ENCODE data around the gene CD300C.
"Not testable (repeated sequence)": the region's sequence is repeated elsewhere in the genome, so short reads cannot be mapped to it uniquely, and the experiment has no call there.

CD300C gene

DNA sequence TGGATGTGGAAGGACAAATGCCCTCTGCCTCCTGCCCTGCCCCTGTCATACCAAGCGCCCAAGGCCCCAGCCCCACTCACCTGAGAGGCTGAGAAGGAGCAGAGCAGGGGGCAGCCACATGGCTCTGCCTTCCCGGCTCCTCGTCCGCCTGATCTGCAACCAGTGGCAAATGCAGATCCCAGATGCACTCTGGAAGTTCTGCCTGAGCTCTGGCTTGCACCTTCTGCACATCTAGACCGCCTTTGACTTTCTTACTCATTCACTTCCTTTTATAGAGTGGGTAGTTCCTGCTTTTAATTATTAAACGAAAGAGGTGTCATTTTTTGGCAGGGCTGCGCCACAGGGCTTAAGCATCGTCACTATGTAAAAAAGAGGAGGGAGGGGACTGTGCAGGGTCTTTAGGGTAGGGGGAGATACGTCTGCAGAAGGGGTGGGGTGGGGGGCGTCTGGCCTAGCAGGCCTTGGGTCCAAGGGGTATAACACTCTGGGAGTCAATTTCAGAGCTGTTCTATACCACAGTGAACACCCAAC lies 14.6 kb downstream of the CD300C start, which contains the start of gene CD300LB:
TSS of gene CD300LB (minus strand) at position 245 of the 531 bp plus-strand sequence. CDS start at position 120, 125 bp downstream.
- no peak for DNase-seq (ENCODE audit: low spot score)

DNA sequence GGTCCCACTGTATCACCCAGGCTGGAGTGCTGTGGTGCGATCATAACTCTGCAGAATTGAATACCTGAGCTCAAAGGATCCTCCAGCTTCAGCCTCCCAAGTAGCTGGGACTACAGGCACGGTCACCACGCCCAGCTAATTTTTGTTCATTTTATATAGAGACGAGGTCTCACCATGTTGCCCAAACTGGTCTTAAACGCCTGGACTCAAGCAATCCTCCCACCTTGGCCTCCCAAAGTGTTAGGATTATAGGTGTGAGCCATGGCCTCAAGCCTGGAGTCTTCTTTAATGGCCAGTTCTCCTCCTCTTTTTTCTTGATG lies 15.1 kb downstream of the CD300C start:
- DNase-seq (ENCODE audit: low spot score): no peak

DNA sequence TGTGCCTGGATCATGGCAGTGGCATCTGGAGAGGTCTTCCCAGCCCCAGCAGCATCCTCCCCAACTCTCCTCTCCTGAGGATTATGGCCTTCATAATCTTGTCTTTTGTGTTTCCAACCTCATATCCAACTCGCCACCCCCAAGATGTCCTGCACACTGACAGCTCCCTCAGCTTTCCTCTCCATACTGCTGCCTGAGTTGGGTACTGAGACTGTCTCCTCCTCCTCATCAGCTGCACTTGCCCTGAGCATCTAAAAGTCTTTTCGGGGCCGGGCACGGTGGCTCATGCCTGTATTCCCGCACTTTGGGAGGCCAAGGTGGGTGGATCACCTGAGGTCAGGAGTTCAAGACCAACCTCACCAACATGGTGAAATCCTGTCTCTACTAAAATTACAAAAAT lies 16.7 kb downstream of the CD300C start:
- no peak for DNase-seq (ENCODE audit: low spot score)

DNA sequence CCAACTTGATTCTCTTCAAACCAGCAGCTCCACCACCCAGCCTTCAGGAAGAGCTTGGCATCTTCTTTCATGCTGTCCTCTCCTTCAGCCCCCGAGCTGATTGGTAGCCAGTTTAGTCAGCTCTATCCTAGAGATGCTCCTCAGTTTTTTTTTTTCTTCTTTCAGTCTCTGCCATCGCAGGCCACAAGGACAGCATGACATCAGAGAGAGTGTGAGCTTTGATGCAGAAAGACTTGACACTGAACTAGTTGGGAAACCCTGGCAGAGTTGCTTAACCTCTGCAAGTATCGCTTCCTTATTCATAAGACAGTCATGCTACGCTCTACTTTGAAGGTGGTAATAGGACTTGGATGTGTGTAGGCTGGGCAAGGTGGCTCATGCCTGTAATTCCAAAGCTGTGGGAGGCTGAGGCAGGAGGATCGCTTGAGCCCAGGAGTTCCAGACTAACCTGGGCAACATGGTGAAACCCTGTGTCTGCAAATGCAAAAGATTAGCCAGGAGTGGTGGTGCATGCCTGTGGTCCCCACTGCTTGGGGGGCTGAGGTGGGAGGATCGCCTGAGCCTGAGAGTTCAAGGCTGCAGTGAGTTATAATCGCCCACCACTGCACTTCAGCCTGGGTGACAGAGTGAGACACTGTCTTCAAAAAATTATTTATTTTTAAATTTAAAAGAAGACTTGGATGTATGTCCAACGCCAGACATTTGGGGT lies 17.3 kb downstream of the CD300C start:
- no peak for DNase-seq (ENCODE audit: low spot score)

DNA sequence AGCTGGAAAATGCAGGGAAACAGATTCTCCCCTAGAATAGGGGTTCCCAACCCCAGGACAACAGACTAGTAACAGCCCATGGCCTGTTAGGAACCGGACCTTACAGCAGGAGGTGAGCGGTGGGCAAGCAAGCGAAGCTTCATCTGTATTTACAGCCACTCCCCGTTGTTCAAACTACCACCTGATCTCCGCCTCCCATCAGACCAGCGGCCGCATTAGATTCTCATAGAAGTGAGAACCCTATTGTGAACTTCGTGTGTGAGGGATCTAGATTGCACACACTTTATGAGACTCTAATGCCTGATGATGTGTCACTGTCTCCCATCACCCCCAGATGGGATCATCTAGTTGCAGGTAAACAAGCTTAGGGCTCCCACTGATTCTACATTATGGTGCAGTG lies 18.2 kb downstream of the CD300C start:
- DNase-seq (ENCODE audit: low spot score): no peak

DNA sequence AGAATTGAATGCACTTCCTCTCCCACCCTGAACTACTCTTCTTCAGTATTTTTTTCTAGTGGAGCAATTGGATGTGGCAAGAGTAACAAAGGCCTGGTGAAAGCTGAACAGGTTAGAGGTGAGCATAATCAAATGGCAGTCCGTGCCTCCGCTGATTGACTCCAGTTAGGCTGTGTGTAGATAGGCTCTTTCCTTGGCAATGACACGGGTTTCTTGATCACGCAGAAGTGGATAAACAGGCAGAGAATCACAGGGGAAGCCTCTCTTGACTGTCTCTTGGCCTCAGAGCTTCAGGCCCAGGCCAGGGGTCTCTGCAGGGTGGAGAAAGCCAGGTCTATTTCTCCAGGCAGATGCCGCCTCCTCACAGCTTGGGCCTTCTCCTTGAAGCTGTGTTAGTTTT lies 18.8 kb downstream of the CD300C start:
- DNase-seq (ENCODE audit: low spot score): no peak

DNA sequence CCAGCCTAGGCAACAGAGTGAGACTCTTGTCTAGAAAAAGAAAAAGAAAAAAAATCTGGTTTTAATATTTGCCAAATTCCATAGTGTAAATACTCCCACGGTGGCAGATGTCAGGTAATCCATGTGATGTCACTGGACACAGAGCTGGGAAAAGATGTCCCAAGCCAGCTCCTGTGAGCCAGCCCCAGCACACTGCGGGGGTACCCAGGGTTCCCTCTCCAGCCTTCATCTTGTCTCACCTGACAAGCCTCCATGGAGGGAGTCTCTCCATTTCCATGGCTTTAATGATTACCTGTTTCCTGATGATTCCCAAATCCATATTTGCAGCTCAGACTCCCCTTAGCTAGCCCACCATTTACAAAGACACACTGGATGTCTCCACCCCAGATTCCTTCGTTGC lies 19.2 kb downstream of the CD300C start:
- no peak for DNase-seq (ENCODE audit: low spot score)

DNA sequence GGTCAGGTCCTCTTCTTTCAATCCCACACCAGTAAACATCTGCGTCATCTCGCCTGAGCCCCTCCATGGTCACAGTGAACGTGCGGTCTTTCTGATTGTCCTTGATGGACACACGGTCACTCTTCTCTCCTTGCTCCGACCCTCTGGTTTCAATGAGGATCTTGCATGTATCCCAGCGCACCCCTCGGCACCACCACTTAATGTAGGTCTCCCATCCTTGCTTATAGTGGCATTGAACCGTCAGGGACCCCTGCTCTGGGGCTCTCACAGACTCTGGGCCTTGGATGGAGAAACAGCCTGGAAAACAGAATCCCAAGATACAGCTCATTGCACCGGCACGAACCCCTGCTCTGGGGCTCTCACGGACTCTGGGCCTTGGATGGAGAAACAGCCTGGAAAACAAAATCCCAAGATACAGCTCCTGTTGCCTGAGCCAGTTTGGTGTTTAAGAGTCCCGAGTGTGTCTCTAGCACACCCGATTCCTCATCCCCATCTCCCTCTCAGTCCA lies 20.1 kb downstream of the CD300C start:
- DNase-seq (ENCODE audit: low spot score): no peak

DNA sequence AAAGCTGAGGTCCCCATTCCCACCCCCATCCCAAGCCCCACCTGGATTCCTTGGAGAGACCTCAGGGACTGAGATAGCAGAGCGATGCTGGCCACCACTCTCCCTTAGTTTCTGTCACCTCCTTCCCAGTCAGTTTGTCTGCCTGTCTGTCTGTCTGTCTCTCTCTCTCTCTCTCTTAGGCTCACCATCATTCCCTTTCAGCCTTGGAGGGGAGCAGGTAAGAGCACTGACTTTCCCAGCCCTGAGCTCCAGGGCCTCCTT lies 20.5 kb downstream of the CD300C start:
- DNase-seq (ENCODE audit: low spot score): no peak

DNA sequence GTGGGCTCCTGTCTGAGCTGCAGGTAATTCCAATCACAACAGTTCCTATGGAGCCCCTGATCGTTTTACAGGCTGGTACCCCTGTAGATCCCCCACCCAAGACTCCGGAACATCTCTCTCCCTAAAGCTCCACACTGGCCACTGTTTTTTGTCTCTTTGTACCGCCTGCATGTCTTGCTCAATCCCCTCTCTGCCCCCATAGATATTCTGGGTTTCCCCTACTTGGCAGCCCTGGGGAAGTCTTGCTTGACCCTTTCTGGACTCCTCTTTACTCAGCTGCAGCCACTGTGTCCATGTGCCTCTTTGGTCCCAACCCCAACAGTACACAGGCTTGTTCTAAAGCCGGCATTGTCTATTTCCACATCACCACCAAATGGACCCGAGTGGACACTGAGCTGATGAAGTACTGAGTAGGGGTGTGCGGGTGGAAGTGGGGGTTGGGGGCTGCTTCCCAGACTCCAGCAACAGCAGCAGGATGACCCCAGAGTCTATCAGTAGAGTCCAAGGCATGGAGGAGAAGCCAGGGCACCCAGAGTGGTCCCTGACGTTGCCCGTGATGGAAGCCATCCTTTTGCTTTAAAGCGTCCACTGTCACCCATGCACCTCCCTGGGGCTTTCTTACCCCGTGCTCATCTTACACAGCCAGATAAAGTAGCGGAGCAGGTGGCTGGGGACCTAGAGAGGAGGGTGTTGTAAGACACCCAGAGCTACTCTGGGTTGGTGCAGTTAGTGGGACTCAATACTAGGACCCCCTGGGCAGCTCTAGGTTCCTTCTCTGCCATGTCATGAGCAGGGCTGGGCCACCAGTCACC lies 21.1 kb downstream of the CD300C start:
- no peak for DNase-seq (ENCODE audit: low spot score)

DNA sequence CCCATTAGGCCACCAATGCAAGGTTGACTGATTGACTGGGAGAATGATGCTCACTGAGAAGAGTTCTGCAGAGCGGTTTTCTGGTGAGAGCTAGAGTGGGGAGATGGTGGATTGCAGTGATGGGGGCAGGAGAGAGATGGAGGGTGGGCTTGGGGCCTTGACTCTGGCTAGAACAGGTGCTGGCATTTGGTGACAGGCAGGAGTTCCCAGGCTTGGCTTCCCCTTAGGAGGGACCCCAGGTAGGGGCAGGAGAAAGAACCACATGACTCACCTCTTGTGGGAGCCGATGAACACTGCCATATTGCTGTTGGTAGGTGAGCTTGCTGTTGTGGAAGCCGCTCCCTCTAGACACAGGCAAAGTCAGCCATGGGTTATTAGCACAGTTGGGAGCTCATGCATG lies 22.6 kb downstream of the CD300C start:
- no peak for DNase-seq (ENCODE audit: low spot score)

DNA sequence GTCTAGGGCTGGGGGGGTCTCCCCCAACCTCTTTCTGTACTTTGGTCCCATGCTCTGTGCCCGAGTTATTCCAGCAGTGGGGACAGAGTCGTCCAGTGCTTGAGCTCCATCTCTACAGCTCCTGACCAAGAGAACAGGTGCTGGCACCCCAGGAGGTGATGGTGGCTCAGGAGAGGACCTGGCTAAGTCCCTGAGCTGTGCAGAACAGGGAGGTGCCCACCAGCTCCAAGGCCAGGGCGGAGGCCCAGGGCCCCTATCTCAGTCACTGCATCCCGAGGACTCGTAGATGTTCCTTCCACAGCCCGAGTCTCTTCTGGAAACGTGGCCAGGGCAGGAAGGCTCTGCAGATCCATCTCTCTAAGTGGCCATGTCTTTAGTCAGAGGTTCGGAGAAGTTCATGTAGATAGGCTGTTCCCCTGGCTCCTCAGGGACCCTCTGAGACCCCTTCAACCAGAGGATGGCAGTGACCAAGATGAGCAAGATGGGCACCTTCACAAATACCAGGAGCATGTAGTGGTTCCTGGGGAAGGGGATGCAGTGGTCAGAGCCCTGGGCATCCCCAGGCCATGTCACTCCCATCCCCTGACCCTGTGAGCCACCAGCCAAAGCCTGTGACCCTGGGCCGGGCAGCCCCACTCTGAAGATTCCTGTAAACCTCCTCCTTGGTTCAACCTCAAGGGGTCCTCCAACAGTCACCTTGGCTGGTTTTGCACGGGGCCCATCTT lies 23.4 kb downstream of the CD300C start:
- DNase-seq (ENCODE audit: low spot score): no peak

DNA sequence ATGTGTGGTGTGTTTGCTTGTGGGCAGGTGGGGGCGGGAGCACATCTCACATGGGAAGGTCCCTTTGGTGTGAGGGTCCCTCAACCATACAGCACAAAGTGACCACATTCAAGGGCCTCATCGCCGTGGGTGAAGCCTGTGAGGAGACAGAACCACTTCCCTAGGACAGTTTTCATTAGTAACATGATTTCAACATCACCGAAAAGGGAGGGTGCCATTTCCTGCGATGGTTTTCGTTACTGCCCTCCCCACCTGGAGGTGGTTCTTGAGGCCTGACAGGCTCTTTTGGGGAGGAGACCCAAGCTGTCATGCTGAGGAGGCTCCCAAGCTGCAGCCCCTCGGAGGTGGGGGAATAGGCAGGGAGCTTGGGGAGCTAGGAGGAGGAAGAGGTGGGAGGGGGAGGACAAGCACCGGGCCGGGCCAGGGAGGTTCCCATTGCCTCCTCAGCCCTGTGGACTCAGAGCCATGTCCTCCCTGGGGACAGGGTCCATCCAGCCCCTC lies 24.2 kb downstream of the CD300C start:
- no peak for DNase-seq (ENCODE audit: low spot score)

DNA sequence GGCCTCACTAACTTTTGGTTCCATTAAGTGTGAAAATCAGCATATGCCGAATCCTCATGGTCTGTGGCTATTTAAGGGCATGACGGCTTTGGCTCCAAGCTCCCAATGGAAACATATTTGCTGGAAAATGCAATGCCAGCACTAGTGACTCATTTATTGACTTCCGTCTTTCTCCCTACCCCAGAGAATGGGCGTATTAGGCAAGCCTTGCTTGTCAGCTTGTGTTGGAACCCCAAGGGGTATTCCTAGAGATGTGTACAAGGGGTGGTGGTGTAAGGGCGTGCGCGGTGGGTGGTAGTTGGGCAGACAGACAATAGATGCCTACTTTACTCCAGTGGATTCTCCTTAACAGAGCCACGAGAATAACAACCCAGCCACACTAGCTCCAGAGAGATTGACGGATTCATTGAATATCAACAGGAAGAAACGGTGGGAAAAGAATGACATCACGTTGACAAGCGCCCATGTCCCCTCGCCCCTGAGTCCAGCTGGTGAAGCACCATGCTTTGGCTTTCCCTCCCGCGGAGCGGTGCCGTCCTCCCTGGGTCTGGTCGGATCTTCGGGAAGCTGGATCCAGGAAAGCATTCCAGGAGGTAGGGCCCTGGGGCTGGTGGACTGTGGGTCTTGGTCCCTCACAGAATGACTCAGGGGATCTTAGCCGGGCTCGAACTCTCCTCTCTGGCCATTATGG lies 25.0 kb downstream of the CD300C start:
- no peak for DNase-seq (ENCODE audit: low spot score)

DNA sequence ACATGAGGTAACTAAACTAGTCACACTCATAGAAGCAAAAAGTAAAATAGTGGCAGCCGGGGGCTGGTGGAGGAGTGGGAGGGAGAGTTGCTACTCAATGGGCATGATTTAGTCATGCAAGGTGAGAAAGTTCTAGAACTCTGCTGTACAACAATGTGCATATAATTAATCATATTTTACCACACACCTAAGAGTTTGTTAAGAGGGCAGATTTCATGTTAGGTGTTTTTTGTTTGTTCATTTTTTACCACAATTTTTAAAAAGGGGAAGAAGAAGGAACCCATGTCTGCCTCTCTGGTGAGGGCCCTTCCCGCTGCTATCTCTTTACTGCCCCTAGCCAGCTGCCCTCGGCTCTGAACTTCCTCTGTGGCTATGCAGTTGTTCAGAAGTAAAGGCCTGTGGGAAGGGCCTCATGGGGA lies 25.9 kb downstream of the CD300C start:
- DNase-seq (ENCODE audit: low spot score): no peak

DNA sequence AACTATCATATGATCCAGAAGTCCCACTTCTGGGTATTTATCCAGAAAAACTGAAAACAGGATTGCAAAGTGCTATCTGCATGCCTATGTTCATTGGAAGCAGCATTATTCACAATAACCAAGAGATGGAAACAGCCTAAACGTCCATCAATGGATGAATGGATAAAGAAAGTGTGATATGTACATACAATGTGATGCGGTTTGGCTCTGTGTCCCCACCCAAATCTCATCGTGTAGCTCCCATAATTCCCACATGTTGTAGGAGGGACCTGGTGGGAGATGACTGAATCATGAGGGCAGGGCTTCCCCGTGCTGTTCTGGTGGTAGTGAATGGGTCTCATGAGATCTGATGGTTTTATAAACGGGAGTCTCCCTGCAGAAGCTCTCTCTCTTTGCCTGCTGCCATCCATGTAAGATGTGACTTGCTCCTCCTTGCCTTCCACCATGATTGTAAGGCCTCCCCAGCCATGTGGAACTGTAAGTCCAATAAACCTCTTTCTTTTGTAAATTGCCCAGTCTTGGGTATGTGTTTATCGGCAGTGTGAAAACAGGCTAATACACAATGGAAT lies 27.4 kb downstream of the CD300C start:
- not testable (repeated sequence) for DNase-seq (ENCODE audit: low spot score)

DNA sequence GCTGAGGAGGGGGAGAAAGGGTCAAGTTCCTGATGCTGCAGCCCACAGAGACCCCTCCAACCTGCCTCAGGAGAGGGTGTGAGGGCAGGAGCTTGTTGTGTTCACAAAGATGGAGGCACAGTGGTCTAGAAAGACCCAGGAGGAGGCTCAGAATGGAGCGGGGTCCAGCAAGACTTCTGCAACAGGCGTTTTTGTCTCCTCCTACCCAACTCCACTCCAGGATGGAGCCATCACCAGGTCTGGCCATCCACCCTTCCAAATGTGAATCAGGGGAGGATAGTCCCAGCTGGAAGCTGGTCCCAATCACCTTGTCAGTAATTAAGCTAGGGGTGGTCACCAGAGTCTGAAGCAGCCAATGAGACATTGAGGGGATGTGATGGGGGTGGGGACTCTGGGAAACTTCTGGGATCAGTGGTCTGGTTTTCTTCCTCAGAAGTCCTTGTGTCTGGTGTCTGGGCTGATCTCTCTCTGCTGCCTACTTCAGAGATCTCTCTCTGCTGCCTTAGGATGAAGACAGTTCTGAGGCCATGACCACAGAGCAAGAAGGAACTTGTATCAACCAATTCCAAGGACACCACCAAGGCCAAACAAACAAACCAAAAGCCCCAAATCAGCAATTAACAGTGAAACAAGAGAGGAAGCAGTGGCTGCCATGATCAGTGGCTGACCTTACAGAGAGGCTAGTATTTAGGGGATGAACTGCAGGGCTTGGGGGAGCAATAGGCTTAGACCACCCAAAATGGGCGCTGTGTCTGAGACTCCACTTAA lies 29.2 kb downstream of the CD300C start:
- no peak for DNase-seq (ENCODE audit: low spot score)

DNA sequence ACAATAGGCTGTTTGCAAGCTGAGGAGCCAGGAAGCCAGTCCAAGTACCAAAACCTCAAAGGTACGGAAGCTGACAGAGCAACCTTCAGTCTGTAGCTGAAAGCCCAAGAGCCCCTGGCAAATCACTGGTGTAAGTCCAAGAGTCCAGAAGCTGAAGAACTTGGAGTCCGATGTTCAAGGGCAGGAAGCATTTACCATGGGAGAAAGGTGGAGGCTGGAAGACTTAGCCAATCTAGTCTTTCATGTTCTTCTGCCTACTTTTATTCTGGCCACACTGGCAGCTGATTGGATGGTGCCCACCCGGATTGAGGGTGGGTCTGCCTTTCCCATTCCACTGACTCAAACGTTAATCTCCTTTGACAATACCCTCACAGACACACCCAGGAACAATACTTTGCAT lies 30.0 kb downstream of the CD300C start:
- no peak for DNase-seq (ENCODE audit: low spot score)

DNA sequence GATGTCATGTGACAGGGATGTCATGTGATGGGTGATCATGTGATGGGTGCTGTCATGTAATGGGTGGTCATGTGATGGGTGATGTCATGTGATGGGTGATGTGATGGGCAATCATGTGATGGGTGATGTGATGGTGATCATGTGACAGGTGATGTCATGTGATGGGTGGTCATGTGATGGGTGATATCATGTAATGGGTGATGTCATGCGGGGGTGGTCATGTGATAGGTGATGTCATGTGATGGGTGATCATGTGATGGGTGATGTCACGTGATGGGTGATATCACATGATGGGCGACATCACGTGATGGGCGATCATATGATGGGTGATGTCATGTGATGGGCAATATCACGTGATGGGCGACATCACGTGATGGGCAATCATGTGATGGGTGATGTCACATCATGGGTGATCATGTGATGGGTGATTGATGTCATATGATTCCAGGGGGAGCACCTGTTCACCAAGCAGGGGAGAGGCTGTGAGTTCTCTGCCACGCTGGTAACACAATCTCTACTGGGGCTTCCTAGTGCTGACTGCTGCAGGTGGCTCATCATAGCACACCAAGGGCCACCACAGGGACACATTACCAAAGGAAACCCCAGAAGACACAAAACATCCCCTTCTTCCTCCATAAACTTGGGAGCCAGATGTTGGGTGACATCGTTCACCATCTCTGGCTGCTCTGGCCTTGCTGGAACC lies 31.1 kb downstream of the CD300C start:
- DNase-seq (ENCODE audit: low spot score): no peak

DNA sequence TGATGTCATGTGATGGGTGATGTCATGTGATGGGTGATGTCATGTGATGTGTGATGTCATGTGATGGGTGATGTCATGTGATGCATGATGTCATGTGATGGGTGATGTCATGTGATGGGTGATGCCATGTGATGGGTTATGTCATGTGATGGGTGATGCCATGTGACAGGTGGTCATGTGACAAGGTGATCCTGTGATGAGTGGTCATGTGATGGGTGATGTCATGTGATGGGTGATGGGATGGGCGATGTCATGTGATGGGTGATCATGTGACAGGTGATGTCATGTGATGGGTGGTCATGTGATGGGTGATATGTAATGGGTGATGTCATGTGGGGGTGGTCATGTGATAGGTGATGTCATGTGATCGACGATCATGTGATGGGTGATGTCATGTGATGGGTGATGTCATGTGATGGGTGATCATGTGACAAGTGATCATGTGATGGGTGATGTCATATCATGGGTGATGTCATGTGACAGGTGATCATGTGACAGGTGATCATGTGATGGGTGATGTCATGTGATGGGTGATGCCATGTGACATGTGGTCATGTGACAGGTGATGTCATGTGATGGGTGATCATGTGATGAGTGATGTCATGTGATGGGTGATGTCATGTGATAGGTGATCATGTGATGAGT lies 31.8 kb downstream of the CD300C start:
- peak; percentile 24 for DNase-seq (ENCODE audit: low spot score)
